LHCN-M2 (cell line): ENCODE results near the gene TMEM167A. TPM values are rescaled to one million over a fixed set of nuclear protein-coding genes. Genes with fewer than 3 reads are reported as not detected.

Experiments used
- DNase-seq: peaks from one replicate; pipeline ENCODE4 v3.0.0-alpha.2; 2012; ENCODE audit warnings: low read depth
- polyA plus RNA-seq: library from polyadenylated mRNA; unstranded; fragments of >200 nt; gene quantifications from one replicate; pipeline ENCODE4 v1.2.1, GENCODE V29; 2012; ENCODE audit warnings: missing spikeins
- total RNA-seq: library from RNA; depleted of rRNA; stranded (reverse); fragments of >200 nt; gene quantifications from 2 replicates; pipeline ENCODE4 v1.2.3, GENCODE V29; 2014; rRNA removed

The TMEM167A gene, protein sequence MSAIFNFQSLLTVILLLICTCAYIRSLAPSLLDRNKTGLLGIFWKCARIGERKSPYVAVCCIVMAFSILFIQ
- total RNA-seq, result 65.1 and 69.5 TPM in 2 replicates
- 54.7 TPM for polyA plus RNA-seq

DNA sequence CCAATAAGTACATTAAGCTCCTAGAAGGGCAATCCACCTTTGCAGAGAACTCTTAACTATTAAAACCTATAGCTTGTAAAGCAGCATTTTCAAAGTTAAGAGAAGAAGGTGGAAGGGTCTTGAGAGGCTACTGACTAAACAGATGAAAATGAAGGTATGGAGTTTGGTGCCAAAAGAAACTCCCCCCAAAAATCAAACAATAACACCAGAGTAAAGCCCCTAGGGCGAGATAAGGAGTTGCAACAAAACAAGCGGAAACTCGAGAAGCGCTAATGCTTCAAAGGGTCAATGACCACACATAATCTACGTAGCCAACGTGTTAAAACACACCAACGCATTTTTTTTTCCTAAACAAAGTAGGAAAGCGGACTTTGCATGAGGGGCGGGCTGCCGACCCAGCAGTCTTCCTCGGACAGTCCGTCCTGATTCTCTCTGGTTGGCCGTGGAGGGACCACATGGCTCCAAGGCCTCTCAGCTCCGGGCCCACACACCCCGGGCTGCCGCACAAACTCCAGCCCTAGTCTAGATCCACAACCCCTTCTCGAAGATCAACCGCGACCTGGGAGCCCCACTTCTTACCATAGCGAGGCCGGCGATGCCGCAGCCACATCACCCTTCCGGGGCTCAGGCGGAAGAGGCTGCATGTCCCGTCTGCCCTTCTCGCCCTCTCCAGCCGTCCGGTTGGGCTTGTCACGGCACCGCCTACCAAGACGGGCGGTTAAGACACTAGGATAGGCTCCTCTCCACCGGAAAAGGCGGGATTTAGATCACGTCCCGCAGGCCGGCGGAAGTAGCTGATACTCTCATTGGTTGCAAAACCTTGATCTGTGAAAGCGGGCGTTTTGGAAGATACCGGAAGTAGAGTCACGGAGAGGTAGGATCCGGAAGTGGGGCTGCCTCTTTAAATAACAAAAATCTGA is at the start of gene TMEM167A, which contains the start of gene XRCC4:
Gene TMEM167A, minus strand, starts transcription at position 653 of the 920 bp plus-strand sequence. Its CDS starts 71 bp downstream, at position 582.
Gene XRCC4, plus strand, starts transcription at position 806 of the 920 bp plus-strand sequence. CDS start 27,373 bp downstream, outside the sequence.
- DNase-seq, result peak; percentile 98

DNA sequence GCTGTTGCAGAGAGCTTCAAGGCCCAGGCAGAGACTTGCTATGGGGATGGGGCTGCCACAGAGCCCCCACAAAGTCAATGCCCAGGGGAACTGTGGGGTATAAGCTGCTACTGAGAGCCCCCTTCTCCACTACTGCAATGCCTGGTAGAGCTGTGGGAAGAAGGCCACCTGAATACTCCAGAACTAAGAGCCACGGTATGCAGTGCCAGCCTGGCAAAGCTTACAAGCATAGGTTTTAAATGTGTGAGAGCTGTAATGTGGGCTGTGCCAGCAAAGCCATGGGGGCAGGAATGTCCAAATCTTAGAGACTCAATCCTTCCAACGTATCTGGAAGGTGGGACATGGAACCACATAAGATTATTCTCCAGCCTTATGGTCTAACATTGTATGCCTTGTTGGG is 49.3 kb upstream of the TMEM167A start:
- no peak for DNase-seq

DNA sequence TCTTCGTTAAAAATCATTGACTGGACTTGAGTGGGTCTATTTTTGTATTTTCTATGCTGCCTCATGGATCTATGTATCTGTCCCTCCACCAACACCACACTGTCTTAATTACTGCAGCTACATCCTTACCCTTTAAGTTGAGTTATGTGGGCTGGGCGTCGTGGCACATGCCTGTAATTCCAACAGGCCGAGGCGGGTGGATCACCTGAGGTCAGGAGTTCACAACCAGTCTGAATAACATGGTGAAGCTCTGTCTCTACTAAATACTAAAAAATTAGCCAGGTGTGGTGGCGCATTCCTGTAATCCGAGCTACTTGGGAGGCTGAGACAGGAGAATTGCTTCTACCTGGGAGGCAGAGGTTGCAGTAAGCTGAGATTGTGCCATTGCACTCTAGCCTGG is 48.4 kb upstream of the TMEM167A start:
- no peak for DNase-seq

DNA sequence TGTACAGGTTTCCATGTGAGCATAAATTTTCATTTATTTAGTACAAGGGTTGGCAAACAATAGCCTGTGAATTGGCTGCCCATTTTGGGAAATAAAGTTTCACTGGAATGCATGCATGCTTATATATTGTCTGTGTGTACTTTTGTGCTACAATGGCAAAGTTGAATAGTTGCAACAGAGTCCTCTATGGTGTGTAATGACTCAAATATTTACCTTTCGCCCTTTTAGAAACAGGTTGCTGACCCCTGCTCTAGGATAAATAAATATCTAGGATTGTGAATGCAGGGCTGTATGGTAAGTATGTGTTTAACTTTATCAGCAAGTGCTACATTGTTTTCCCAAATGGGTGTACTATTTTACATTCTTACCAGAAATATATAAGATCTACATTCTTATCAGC is 47.4 kb upstream of the TMEM167A start:
- DNase-seq, result no peak

DNA sequence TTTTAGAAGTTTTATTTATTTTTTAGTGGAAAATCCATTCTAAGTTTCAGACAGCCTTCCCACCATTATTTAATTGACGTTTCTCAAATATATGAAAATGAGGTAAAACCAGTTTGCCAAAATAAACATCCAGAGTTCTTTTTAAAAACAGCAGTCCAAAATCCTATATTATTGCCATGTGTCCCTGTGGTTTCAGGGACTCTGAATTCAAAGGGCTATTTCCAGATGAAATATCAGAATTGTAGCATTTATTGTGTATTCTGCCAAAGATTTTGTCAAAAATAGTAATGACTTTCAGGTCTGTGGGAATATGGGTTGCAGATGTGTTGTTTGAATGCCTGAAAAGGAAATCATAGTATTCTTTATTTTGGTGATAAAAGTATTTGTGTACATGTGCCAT is 41.8 kb upstream of the TMEM167A start:
- no peak for DNase-seq

DNA sequence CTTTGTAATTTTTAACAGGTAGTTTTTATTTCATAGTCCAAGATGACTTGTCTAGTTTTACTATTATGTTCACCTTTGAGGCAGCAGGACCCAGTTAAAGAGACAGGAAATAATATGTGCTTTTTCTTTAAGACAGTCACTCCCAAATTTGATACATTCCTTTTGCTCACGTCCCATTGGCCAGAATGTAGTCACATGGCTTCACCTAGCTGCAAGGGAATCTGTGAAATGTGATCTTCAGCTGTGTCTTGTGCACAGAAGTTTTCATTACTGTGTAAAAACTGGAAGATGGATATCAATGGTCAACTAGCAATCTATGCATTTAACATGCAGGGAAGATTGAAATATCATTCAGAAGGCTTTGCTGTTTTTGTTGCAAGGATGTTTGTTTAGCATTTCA is 41.3 kb upstream of the TMEM167A start:
- DNase-seq, result peak; percentile 27

DNA sequence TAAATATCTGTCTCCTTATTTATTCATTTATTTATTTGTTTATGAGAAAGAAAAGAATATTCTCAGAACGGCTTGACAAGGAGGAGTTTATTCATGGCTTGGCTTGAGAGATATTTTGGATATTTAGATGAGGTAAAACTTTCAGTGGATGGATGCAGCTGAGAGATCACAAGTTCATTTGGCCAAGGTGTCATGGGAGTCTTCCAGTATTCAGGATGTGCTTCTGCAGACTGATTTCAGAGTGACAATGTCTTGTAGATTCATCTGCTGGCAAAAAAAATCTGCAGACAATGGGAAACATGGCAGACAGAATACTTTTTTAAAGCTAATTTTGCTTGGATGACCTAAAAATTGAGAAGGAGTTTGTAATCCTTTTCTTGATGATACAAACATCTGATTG is 38.6 kb upstream of the TMEM167A start:
- no peak for DNase-seq

DNA sequence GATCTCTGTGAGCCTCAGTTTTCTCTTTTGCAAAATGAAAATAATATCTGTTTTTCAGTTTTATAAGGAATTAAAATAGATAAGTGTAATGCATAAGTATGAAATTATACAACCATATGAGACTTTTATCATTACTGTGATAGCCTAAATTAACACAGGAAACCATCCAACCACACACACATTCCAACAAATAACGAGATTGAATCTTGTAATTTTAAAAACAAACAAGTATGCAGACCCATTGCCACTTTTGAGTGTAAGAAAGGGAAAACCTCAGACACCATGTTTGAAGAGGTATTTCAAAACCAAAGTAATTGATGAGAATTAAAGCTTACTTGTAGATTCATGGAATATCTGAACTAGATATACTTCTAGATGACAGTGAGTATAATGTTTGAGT is 32.2 kb upstream of the TMEM167A start:
- DNase-seq, result no peak

DNA sequence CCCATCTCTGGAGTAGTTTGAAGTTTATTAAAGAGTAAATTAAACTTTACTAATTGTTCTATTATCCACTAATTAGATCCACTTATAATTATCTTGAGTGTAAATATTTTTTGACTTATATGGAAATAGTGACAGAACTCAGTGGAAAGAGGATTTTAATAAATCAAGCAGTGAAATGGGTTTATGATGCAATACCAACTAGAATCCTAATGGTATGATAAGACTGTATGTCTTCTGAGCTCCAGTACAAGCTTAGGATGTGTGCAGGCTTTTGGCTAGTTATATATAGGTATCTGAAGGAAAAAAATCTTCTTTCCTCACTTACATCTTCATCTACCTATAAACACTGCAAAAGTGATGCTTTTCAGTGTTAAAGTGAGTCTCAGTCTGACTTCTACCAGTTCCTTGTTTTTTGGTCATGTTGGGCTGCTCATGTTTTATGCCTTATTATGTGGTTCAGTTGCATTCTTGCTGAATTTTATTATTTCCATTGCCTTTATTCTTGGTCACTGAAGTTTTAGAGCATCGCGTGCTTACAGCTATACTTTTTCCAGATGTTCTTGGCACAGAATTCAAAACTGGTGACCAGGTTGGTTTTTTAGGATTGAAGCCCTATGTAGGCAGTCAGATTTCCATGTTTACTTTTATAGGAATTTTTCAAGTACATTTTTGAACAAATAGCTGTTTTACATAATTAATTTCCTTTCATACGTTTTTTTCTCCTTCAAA is 30.7 kb upstream of the TMEM167A start:
- DNase-seq, result no peak

DNA sequence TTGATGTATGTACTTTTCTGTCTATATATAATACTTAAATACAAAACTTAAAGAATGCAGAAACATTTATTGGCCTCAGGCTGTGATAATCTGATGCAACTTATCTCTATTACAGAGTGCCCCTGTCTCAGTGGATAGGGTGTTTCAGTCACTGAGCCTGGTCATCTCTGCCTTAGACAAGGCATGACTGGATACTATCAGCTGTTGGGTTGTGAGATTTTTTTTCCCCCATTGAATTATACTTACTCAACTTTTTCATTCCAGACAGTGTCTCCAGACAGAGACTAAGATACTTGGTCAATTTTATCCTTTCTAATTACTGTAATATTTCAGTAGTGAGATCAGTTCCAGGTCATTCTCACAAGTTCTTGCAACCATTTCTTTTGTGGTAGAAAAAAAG is 26.8 kb upstream of the TMEM167A start:
- peak; percentile 15 for DNase-seq

DNA sequence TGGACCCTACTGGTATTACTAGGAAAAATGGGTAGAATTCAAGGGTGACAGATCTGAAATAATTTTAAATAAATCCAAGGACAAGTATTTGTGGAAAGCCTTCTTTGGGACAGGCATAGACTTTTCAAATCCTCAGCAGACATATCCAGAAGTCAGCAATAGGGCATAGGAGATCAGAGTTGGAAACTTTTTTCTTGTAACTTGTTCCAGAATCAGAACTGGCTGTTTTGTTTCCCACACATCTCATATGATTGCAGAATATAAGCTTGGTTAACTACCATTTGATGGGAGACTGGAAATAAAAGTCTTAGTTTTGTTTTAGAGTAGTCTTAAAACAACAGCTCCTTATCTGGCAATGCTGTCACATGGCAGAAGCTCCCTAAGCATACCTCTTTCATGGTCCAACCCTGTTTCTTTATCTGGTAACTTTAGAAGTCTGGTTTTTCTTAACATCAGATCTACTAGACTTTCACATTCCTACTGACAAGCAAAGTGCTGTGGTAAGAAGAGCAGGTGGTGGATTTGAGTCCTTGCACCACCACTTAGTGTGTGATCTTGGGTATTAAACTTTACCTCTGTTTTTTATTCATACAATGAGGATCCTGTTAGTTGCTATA is 25.3 kb upstream of the TMEM167A start:
- DNase-seq, result peak; percentile 39

DNA sequence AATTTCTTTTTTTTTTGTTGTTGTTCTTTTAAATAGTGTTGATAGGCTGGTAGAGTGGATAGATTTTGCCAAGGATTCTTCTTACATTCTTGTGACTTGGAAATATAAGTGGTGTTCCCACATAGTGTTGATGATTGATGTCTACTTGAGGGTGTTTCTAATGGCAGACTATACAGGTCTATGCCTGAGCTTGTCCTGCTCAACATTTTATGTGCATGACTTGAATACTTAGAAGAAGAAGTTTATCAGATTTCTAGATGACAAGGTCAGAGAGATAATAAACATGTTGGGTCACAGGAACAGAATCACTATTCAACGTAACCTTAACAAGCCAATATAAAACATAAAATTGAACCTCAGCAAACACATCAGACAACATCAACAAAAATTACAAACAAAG is 24.3 kb upstream of the TMEM167A start:
- DNase-seq, result no peak

DNA sequence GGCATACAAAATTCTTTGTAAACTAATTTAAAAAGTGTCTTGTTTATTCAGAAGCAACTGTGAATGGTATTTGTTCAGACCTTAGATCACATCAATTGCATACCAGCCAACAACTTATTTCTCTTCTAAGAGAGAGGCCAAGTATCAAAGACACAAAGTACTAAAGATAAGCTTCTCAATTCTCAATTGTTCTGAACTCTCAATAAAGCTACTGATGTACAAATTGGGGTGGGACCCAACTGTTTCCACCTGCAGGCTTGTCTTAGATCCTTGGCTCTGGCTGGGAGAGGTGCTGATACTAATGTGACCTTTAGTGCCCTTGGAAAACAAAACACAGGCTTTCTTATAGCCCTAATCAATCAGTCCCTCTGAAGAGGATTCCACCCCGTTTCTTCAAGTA is 22.3 kb upstream of the TMEM167A start:
- DNase-seq, result no peak

DNA sequence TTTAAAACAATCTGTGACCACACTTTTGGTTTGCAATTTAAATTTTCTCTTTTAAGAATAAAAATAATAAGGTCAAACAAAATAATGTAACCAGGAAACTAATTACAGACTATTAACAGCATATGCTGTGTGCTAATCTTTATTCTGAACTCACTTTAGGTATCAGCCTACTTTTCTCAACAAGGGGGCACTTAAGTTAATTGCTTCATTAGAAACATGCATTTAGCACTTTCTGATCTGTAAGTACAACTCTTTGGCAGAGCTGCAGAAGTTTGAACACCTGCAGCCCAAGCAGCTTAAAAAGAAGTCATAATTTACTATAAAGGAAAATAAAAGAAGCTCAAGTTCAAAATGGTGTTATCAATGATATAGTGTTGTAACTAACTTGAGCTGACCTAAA is 21.8 kb upstream of the TMEM167A start:
- no peak for DNase-seq

DNA sequence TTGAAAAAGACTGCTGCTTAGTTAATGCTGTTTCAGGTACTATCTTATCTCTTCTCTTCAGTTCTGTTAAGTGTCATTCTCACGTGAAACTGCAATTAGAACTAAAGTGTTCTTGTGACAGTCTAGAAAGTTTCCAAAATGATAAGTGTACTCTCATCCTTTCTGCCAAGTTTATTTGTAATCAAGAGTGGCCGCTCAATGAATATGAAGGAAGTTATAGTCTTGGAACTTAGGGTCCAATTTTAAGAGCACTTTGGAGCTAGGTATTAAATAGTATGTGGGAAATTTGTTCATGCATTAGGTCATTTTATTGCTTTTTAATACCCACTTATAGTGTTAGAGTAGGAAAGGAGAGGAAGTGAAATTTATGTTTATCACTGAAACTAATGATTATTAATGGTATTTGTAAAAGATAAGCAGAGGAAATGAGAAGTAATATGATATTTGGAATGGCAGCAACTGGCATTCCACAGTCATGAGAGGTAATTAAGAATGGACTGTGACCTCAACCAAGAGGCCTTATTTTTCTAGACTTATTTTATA is 20.6 kb upstream of the TMEM167A start:
- peak; percentile 59 for DNase-seq

DNA sequence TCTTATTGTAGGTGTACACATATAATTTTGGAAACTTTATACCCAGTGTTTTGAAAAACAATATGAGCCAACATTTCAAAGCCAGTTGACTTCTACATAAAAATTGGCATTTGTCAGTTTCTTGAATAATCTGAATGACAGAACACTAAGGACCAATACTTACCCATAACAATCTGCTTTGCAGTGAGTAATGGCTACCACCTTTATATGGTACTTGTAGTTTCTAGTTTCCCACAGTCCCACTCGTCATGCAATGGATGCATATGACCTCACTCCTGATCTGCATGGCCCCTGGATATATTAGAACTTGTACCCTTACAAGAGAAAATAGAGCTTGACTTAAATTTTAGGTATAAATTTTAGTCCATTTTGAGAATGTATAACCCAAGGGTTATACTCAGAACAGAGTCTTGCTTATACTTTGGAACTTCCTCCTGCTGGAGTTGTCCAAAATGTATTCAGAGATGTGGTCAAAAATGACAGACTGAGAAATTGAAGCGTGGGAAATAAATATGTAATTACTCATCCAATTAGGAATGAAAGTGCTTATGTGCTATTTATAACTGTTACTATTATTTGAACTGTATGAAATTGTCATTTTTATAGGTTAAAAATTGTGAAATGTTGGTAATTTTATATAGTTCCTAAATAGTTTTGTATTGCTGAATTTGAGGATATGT is 19.6 kb upstream of the TMEM167A start:
- peak; percentile 59 for DNase-seq

DNA sequence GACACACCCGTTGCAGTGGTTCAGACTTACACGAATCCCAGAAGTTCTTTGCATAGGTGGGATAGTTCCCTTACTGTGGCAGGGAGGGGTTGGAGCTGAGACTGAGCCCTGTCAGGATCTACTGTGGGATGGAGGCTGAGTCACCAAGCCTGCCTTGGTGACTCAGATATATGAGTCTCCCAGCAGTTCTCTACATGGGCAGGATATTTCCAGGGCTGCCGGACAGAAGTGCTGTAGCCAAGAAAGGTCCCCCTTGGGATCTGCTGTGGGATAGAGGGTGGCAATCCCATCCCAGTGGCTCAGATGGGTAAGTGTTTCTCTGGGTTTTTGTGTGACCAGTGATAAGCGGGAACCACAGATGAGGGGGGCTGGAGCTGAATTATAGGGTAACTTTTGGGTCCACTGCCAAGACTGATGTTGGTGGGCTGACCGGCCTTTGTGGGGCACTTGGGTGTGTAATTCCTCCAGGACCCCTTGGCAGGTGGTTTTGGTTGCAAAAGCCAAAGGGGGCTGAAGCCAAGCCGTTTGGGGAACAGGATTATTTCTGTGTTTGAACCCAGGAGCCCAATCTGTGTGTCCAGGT is 18.9 kb upstream of the TMEM167A start:
- DNase-seq, result peak; percentile 94

DNA sequence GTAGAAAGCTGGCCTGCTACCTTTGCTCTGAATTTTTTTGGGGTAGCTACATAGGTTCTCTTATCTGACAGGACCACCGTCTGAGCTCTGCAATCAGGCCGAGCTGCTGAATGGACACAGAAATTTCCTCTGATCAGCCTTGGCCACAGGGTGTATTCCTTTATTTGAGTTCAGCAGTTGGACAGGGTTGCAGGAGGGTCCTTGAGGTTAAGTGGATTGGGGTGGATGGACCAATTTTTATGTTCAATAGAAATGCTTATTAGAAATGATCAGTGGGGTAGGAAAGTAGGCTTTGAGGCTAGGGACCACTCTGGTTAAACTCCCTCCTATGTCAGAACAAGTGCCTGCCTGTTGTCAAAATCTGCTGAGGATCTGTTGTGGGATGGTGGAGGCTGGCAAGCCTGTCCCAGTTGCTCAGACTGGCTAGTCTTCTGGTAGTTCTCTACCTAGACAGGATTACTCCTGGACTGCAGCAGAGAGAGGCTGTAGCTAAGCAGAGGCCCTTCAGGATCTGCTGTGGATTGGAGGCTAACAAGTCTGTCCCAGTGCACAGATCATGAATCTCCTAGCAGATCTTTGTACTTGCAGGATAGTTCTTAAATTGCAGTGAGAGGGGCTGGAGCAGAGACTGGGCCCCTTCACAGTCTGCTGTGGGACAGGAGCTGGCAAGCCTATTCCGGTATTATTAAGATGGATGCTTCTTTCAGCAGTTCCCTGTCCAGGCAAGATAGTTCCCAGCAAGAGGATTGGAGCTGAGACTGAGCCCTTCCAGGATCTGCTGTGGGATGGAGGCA is 18.2 kb upstream of the TMEM167A start:
- no peak for DNase-seq

DNA sequence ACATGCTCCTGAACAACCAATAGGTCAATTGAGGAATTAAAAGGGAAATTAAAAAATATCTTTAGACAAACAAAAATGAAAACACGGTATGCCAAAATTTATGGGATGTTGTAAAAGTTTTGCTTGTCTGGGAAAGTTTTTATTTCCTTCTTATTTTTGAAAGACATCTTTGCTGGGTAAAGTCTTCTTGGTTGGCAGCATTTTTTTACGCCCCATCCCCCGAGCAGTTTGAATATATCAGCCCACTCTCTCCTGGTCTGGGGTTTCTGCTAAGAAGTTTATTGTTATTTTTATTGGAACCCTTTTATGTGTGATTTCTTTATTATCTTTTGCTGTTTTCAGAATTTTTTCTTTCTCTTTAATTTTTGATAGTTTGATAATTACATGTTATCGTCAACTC is 16.5 kb upstream of the TMEM167A start:
- DNase-seq, result no peak

DNA sequence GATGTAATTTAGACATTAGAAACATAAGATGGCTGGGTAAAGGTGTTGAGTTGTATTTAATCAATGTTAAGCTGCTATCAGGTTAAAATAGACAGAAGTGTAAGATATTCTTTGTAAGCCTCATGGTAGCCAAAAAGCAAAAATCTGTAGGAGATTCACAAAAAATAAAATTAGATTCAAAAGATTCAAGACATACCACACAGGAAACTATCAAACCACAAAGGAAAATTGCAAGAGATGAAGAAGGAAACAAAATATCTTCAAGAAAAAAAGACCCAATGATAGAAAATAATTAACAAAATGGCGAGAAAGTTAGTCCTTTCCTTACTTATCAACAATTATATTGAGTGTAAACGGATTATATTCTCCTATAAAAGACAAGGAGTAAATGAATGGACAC is 15.4 kb upstream of the TMEM167A start:
- no peak for DNase-seq
